Measurements from ENCODE around the gene TPM3.
A peak's percentile ranks its signal among the peaks of the same experiment; 100 is the strongest.

DNA sequence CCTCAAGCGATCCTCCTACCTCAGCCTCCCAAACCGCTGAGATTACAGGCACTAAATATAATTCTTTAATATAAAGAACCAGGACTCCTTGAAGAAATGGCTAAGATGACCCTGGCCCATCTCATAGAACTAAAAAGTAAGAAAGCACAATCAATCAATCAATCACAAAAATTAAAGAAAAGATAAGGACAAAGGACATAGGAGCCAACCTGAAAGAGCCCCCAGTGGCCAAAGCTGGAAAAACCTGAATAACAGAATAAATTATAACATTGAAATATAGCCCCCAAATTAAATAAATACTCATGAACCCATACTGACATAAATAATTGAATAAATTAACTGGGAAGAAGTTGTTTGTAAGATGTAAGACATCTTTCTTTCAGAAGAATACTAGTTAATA is 45.9 kb downstream of the TPM3 start:
- TF ChIP-seq, protein P1, sequence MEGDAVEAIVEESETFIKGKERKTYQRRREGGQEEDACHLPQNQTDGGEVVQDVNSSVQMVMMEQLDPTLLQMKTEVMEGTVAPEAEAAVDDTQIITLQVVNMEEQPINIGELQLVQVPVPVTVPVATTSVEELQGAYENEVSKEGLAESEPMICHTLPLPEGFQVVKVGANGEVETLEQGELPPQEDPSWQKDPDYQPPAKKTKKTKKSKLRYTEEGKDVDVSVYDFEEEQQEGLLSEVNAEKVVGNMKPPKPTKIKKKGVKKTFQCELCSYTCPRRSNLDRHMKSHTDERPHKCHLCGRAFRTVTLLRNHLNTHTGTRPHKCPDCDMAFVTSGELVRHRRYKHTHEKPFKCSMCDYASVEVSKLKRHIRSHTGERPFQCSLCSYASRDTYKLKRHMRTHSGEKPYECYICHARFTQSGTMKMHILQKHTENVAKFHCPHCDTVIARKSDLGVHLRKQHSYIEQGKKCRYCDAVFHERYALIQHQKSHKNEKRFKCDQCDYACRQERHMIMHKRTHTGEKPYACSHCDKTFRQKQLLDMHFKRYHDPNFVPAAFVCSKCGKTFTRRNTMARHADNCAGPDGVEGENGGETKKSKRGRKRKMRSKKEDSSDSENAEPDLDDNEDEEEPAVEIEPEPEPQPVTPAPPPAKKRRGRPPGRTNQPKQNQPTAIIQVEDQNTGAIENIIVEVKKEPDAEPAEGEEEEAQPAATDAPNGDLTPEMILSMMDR (IDR thresholded peaks at IDR 0.05) = peak; percentile 71; the same call in 1 of the 2 replicates
- TF ChIP-seq POLR2AphosphoS5 (IDR thresholded peaks at IDR 0.05; ENCODE audit: low read depth, low read length) (no peak), SIN3A (IDR thresholded peaks at IDR 0.05; ENCODE audit: borderline replicate concordance, insufficient read depth, low read depth, low read length) (no peak), TCF7L2 (IDR thresholded peaks at IDR 0.05; ENCODE audit: low read depth, low read length) (no peak)
- TF ChIP-seq, protein P2, sequence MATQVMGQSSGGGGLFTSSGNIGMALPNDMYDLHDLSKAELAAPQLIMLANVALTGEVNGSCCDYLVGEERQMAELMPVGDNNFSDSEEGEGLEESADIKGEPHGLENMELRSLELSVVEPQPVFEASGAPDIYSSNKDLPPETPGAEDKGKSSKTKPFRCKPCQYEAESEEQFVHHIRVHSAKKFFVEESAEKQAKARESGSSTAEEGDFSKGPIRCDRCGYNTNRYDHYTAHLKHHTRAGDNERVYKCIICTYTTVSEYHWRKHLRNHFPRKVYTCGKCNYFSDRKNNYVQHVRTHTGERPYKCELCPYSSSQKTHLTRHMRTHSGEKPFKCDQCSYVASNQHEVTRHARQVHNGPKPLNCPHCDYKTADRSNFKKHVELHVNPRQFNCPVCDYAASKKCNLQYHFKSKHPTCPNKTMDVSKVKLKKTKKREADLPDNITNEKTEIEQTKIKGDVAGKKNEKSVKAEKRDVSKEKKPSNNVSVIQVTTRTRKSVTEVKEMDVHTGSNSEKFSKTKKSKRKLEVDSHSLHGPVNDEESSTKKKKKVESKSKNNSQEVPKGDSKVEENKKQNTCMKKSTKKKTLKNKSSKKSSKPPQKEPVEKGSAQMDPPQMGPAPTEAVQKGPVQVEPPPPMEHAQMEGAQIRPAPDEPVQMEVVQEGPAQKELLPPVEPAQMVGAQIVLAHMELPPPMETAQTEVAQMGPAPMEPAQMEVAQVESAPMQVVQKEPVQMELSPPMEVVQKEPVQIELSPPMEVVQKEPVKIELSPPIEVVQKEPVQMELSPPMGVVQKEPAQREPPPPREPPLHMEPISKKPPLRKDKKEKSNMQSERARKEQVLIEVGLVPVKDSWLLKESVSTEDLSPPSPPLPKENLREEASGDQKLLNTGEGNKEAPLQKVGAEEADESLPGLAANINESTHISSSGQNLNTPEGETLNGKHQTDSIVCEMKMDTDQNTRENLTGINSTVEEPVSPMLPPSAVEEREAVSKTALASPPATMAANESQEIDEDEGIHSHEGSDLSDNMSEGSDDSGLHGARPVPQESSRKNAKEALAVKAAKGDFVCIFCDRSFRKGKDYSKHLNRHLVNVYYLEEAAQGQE (IDR thresholded peaks at IDR 0.05; ENCODE audit: insufficient read depth in 1 of 2, low read depth in 2 of 2, low read length in 1 of 2) = no peak
